Stimulated activated CD8-positive, alpha-beta memory T cell treated with anti-CD3 and anti-CD28 coated beads, Interleukin-7, amount 100 ng/mL, for 1 hour (primary cell): ENCODE results near the gene PGP.

Experiments
- DNase-seq, 2 donors: peaks; one replicate each; pipeline ENCODE4 v3.0.0-alpha.2; 2020; ENCODE audit warnings: low read depth in 2 of 2

The PGP gene

DNA sequence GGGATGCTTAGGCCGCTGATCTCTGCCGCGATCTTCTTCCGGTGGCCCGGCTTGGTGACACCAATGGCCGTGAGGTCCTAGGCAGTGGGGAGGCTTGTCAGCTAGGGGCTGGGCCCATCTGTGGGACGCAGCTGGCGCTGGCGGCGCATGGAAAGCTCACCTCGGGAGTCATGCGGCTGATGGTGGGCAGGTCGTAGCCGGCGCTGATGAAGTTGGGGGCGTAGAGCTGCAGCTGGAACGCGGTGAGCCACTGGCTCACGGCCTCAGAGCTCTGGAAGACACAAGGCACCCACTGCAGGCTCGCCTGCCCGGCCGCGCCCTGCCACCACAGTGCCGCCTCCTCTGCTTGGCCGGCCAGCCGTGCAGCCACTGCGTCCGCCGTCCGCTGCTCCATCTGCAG is 31.0 kb downstream of the PGP start:
- DNase-seq: no peak

DNA sequence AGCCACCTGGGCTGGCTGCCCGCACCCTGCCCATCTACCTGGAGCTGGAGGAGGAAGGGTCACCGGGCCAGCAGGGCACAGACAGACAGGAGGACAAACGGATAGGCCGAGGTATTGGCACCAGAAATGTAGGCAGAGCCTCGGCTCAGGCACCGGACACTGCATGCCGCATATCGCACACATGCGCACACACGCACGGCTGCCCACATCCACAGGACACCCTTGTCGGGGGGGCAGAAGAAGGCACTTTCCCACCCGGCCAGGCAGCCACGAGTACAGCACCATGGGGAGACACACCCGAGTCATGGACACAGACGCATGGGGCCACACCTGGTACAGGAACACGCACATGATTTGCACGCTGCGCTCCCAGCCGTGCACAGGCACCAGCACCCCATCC is 32.7 kb downstream of the PGP start:
- no peak for DNase-seq

DNA sequence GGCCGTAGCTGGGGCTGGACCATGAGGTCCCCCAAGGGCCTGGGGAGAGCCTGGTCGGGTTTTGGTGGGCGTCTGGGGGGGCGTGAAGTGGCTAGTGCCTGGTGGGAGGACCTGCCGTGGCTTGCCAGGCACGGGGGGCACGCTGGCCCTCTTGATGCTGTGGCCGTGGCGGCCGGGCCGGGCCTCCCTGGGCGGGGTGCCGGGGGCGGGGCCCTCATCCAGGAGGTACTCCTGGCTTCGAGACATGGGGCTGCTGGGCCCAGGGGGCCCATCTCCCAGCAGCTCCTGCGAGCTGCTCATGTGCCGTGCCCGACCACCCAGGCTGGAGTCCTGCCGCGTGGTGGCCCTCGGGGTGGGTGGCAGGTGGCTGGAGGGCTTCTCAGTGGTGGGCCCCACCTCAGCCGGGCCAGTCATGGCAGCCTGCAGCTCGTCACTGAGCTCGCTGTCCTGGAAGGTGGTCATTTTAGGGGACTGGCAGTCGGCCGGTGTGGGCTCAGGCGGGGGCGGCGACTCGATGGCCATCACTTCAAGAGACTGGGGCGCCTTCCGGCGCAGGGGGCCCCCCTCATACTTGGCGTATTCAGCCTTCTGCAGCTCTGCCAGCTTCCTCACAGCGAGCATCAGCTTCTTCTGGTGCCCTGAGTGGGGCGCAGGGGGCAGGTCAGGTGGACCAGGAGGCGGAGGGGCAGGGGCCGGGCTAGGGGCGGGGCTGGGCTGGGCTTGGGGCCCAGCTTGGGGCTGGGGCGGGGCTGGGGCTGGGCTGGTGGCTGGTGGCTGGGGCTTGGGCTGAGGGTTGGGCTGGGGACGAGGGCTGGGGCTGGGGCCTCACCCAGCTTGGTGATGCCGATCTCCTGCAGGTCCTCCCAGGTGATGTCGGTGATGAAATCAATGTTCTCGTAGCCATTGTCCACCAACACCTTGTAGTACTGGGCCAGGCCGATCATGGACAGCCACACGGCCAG is 33.4 kb downstream of the PGP start:
- DNase-seq: no peak

DNA sequence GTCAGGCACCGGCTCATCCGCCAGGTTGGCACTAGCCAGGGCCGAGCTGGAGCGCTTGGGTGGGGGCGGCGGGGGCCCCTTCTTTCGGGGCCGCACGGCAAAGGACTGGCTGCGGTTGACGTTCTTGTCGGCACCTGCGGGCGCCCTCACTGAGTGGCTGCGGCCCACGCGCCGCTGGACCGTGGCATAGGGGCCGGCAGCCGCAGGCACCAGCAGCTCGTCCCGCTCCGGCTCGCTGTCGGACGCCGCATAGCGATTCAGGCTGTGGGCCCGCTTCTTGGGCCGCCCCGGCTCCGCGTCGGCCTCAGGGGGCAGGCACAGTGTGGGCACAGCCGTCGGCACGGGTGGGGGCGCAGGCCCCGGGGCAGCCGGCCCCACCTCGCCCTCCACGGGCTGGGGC is 34.2 kb downstream of the PGP start:
- DNase-seq: no peak

DNA sequence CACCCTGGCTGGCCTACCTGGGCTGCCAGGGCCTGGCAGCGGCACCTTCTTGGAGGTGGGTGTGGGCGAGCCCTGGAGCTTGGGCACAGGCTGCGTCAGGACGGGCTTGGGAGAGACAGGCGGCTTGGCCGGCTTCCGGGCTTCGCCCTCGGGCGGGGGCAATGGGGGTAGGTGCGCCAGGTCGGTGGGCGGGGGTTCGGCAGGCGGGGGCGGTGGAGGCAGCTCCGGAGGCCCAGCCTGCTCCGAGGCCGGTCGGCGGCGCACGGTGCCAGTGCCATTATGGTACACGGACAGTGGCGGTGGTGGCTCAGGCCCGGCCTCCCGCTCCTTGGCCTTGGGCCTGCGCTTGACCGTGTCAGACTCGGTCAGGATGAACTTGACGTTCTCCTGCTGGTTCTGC is 35.1 kb downstream of the PGP start:
- DNase-seq: no peak

DNA sequence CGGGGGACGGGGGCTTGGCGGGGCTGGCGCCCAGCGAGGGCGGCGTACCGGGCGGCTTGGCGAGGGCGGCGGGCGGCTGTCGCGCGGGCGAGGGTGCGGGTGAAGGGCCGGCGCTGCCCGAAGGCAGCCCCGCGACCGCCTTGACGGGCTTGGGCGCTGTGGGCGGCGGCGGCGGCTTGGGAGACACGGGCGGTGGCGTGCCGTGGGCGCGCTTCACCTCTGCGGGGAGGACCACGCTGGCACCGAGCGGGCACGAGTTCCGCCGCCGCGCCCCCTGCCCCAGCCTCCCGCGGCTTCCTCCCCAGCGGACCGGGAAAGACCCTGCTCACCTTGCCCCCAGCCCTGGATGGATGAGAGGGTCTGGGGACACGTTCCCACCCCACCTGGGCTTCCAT is 35.5 kb downstream of the PGP start:
- DNase-seq: no peak

DNA sequence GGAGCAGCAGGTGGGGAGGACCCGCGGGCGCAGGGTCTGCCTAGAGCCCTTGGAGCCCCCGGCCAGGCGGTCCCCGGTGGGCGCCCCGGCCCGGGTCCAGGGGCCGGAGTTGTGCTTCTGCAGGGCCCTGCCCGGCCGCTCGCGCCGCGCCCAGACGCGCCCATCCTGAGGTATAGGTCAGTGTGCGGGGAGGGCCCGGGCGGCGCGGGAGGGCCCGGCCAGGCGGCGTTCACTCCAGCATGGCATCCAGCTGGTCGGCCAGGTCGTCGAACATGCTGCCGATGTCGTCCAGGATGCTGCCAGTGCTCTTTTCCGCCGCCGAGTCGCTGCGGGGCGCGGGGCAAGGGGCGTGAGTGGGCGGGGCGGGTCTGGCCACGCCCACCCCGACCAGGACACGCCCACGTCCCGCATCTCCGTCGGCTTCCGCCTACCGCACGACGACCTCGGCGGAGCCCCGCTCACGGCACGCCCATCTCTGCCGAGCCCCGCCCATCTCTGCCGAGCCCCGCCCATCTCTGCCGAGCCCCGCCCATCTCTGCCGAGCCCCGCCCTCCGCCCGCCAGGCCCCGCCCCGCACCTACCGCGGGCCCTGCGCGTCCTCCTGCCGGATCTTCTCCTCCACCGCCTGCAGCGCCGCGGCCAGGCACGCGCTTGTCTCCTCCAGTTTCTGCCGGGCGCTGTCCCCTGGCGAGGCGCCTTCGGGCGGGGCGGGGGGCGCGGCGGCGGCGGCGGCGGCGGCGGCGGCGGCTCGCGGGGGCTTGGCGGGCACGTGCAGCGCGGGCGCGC is 36.1 kb downstream of the PGP start:
- no peak for DNase-seq

DNA sequence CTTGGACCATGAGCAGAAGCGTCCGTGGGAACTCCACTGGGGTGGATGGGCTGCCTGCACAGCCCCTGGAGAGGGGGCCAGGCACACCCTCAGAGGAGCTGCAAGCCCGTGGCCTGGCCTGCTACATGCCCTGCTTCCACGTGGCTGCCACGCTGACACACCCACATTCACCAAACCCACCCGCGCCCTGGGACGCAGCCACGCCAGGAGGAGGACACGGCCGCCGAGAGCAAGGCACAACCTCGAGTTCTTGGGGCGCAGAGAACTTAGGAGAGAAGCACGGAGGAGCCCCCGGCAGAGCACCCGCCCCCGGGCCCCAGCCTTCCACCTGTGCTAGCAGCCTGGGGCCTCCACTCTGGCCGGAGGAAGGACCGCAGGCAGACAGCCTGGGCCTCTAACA is 37.1 kb downstream of the PGP start:
- no peak for DNase-seq

DNA sequence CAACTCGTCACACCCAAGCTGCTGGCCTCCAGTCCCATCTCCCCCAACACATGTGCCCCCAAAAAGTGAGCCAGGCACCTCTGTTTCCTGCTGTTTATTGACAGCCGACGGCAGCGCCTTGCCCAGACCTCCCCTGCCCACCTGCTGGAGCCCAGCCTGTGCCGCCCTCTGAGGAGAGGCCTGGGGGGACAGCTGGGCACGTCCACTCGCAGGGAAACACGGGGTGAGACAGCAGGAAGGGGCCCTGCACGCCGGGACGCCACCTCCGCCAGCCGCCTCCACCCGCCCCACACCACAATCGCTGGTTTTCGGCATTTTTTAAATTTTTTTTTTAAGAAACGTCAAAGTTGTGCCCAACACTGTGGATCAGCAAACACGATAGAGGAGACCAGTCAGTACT is 37.5 kb downstream of the PGP start:
- DNase-seq: no peak

DNA sequence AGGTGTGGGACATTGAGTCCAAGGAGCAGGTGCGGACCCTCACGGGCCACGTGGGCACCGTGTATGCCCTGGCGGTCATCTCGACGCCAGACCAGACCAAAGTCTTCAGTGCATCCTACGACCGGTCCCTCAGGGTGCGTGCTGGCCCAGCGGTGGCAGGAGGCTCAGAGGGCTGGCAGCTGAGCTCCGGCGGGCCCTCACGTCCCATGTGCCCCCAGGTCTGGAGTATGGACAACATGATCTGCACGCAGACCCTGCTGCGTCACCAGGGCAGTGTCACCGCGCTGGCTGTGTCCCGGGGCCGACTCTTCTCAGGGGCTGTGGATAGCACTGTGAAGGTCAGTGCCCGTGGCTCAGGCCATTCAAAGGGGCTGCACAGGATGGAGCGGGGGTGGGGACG is 38.6 kb downstream of the PGP start:
- no peak for DNase-seq

DNA sequence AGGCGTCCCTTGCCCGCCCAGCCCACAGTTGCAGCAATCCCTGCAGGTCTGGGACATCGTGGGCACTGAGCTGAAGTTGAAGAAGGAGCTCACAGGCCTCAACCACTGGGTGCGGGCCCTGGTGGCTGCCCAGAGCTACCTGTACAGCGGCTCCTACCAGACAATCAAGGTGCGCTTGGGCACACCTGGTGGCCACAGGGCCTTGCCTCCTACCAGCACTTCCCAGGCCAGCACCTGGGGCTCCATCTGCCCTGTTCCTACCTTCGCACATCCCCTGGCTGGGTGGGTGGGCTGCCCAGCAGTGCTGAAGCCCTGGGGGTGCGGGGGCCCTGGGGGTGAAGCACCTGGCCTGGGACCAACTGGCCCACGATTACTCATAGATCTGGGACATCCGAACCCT is 39.2 kb downstream of the PGP start:
- DNase-seq: no peak

DNA sequence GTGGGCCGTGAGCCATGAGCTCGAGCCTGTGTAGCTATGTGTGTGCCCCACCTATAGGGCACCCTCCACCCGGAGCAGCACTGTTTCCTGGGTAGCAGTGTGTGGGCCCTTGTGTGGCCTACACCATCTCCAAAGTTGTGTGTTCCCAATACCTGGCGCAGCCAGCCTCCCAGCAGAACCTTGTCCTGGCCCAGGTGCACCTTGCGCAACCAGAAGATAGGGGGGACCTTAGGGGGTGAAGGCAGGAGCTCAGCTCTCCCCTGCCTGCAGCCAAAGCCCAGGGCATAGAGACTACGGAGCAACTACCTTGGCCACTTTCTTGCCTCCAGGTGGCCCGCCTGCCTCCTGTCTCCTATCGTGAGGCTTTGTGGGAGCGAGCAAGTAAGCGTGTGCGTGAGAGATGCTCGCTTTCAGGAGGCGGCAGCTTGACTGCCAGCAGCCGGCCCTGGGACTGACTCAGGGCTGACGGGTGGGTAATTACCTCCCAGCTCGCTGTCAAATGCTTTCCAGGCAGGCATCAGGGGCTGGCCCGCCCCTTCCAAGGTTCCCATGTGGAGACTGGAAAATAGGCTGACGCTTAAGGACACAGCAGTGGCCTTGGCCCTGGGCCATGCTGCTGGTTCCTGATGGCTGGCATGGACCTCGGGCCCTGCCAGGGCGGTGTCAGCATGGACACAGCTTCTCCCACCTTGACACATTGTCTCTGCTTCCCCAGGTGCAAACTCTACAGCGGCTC is 40.1 kb downstream of the PGP start:
- DNase-seq: no peak

DNA sequence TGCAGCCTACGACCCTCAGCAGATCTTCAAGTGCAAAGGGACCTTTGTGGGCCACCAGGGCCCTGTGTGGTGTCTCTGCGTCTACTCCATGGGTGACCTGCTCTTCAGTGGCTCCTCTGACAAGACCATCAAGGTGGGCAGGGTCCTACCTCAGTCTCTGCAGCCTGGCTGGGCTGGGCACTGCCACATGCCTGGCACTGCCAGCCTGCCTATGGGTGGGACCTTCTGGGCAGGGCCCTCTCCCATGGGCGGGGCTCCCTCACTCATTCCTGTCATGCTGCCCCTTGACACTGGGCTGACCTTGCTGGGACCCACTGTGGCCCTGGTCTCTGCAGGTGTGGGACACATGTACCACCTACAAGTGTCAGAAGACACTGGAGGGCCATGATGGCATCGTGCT is 40.7 kb downstream of the PGP start:
- no peak for DNase-seq

DNA sequence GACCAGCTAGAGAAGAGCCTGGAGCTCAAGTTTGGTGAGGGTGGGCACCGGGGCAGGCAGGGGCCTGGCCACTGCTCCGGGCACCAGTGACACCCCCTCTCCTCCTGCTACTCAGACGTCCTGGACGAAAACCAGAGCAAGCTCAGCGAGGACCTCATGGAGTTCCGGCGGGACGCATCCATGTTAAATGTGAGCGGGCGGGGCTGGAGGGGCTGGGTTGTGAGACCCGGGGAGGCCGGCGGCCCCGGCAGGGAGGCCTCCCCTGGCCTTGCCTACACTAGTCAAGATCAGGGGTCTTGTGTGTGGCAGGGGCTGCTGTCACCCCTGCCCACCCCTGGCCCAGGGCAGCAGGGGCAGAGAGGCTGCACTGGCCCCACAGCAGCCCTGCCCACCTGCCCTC is 41.3 kb downstream of the PGP start:
- DNase-seq: no peak

DNA sequence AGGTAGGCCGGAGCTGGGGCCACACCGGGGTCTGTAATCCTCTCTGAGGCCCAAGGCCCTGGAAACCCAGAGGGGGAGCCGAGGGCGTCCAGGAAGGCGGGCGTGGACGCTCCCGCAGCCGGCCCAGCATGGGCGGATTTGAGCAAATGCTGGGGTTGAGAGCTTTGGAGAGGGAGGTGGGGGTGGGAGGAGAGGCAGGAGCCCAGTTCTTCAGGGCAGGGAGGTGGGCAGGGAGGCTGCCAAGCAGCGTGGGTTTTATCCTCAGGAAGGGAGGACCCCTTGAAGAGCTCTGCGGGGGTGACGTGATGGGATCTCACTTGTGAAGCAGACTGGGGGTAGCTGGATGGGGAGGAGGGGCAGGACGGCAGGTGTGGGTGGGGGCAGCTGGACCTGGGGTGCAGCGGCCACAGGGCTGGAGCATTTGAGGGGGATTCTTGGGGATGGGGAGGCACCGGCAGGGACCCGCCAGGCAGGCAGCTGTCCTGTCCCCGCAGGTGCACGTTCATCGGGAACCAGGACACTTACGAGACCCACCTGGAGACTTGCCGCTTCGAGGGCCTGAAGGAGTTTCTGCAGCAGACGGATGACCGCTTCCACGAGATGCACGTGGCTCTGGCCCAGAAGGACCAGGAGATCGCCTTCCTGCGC is 41.8 kb downstream of the PGP start:
- no peak for DNase-seq

DNA sequence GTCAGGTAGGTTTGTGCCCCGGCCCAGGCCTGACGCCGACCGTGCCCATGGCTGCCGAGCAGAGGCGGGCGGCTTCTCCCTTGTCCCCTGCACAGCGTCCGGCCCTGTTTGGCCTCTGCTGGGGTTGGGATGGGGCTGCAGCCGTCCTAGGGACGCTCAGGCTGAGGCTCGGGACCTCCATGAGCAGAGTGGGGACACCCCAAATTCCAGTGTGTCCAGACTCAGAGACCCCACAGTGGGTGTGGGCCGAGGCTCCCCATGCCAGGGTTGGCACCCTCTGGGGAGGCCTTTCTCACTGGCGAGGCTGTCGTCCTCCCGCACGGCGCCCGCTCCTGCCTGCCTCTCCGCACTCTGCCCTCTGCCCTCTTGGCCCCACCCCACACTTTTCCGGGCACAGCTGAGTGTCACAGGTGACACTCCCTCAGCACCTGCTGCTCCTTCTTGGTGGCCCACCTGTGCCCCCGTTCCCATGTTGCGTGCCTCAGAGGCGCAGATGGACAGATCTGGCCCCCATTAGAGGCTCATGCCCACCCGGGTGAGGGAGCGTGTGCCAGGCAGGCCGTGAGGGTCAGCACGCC is 43.0 kb downstream of the PGP start:
- DNase-seq: no peak

DNA sequence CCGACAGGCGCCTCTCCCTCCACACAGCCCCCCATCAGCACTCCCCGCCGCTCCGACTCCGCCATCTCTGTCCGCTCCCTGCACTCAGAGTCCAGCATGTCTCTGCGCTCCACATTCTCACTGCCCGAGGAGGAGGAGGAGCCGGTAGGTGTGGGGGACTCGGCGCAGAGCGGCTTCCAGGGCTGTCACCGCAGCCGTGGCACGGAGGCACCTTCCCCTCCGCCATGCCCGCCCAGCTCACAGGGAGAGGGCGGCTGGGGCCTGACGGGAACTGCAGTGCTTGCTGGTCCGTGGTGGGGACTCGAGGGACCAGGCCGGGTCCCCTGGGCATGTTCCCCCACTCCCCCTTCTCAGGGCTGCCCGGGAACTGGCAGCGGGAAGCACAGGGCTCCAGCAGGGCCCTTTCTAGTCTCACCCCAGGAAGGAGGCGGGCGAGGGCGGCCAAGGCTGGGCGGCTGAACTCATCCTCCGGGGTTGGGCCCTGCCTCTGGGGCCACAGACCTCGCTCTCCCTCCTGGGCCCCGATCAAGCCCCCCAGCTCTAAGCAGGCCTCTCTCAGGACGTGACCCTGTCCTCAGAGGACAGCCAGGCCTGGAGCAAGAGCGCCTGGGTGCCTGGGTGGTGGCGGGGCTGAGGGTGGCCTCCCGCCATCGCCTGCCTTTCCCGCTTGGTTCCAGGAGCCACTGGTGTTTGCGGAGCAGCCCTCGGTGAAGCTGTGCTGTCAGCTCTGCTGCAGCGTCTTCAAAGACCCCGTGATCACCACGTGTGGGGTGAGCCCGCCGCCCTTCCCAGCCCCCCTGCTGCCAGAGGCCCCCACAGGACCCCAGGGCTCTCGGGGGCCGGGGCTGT is 43.8 kb downstream of the PGP start:
- no peak for DNase-seq

DNA sequence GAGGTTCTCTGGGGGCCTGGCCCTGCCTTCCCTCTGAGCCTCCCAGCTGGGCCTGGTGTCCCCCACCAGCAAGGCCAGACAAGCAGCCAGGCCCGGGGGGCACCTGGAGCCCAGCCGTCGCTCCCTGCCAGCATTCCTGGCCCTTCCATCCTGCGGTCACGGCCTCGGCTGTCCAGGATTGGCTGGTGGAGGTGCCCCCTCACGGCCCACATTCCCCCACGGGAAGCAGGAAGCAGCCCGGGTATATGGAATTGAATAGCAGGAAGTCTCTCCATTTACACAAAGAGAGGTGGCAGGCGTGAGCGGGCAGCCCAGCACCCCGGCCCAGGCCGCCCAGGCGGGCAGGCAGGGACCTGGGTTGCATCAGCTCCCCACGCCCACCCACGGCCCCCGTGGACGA is 44.6 kb downstream of the PGP start:
- no peak for DNase-seq

DNA sequence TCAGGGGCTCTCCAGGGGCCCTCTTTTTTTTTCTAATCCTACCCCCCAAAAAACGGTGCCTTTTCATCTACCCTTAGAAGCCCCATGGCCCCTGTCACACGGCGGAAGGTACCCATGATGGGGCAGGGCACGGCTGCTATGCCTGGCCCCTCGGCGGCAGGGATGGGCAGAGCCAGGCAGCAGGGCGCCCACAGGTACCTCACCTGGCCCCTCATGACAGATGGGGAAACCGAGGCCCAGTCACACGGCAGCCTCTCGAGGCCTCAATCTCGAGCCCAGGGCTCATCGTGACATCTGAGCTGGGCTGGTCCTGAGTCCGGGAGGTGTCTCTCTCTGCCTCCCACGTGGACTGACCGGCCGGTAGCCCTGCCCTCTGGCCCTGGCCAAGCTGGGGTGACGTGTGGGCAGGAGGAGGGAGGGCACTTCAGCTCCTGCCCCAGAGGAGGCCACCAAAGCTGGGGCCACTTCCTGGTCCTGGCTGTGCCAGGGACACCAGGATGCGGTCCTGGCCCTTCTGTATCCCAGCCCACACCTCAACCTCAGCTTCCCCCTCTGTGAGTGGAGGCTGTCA is 47.5 kb downstream of the PGP start:
- DNase-seq: no peak
